Omental fat pad (tissue), 4 donors: ENCODE measurements around the gene TMEM115. TPM values are rescaled to one million over a fixed set of nuclear protein-coding genes. Genes with fewer than 3 reads are reported as not detected.
A peak's percentile ranks its signal among the peaks of the same experiment; 100 is the strongest.

ENCODE experiments used
- ATAC-seq: fragments of 150-250 bp; one replicate; pipeline ENCODE4 v1.9.1; 2016; ENCODE audit warnings: mild to moderate bottlenecking, moderate library complexity; ENCODE audit not compliant: low FRiP score
- DNase-seq: peaks from one replicate; pipeline ENCODE4 v3.0.0-alpha.2; 2019; ENCODE audit warnings: low spot score
- total RNA-seq, 4 donors: library from RNA; depleted of rRNA; stranded (reverse); fragments of >200 nt; gene quantifications; one replicate each; pipeline ENCODE4 v1.1.0, GENCODE V29; 2016
- TF ChIP-seq, protein P1 (sequence below), 3 donors: fragments of 450-650 bp; IDR thresholded peaks; one replicate each; pipeline ENCODE4 v1.5.1; 2016 to 2017; ENCODE audit warnings: antibody characterized with exemption in 3 of 3, mild to moderate bottlenecking in 3 of 3, moderate library complexity in 2 of 3

TMEM115 gene
- total RNA-seq: 10 to 100 TPM; 41.5 to 70.6 (median 52.1) TPM

DNA sequence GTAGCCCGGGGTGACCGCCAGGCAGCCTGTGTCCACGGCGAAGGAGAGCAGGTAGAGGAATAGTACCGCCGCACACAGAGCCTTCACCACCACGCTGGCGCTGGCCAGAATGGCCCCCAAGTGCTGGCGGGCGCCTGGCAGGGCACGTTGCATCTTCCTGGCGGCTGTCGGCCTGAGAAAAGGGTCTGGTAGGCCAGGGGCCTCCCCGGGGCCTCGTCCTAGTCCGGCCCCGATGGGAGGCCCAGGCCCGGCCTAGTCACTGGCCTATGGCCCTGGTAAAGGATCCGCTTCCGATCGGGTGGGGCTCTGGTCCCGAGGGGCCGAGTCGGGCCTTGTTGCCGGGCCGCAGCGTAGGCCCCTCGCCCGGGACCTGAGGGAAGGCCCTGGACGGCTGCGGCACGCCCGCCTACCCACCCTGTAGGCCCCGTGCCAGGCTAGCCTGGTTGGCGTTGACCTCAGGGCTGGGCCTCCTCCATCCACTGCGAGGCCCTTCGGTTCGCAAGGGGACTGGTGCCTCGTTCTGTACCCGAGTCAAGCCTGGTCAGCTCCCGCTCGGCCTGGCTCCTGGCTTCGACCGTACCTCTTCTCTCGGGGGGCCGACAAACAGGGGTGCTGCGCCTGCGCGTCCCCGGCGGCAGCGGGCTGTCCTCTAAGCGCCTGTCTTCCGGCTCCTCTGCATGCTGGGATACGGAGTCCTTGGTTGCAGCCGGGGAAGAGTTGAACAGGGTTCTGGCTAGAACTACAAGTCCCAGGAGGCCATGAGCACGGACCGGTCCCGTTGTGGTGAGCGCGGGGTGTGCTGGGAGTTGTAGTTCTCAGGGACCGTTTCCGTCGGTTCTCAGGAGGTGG lies at the start of gene TMEM115:
TMEM115 (minus strand) TSS at position 611 of the 849 bp plus-strand sequence; CDS start at position 153, 458 bp downstream.
- ATAC-seq (peak; percentile 97), DNase-seq (peak; percentile 80)
- TF ChIP-seq, protein P1, sequence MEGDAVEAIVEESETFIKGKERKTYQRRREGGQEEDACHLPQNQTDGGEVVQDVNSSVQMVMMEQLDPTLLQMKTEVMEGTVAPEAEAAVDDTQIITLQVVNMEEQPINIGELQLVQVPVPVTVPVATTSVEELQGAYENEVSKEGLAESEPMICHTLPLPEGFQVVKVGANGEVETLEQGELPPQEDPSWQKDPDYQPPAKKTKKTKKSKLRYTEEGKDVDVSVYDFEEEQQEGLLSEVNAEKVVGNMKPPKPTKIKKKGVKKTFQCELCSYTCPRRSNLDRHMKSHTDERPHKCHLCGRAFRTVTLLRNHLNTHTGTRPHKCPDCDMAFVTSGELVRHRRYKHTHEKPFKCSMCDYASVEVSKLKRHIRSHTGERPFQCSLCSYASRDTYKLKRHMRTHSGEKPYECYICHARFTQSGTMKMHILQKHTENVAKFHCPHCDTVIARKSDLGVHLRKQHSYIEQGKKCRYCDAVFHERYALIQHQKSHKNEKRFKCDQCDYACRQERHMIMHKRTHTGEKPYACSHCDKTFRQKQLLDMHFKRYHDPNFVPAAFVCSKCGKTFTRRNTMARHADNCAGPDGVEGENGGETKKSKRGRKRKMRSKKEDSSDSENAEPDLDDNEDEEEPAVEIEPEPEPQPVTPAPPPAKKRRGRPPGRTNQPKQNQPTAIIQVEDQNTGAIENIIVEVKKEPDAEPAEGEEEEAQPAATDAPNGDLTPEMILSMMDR (IDR thresholded peaks at IDR 0.05): no peak

DNA sequence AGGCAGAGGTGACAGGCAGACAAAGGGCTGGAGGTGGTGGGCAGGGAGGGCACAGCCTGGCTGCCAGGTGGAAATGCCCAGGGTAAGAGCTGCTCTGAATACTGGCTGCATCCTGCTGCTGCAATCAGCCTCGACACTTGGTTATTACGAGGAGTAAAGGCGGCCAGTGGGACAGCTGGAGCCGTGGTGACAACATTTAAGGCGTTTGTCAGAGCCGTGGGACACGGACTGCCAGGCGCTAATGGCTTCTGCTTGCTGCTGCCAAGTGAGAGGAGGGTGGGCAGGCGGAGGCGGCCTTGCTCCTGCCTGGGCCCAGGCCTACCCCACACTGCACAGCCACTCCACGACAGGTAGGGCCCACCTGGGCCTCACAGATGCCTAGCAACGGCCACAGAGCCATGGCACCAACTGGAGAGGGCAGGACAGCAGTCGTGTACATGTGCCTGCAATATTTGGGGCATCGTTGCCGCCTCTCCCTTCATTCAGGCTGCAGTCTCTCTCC lies 49.2 kb upstream of the TMEM115 start:
- ATAC-seq: no peak
- TF ChIP-seq, protein P1 (IDR thresholded peaks at IDR 0.05): no peak

GRCh38 chr3:50406487-50406886 lies 47.2 kb upstream of the TMEM115 start:
- TF ChIP-seq, protein P1 (IDR thresholded peaks at IDR 0.05): no peak
- ATAC-seq (no peak), DNase-seq (no peak)

More for the DNA sequence above, 49.2 kb upstream of the TMEM115 start:
- no peak for DNase-seq

GRCh38 chr3:50405249-50405648 lies 45.9 kb upstream of the TMEM115 start:
- no peak for ATAC-seq
- no peak for DNase-seq
- TF ChIP-seq, protein P1 (IDR thresholded peaks at IDR 0.05): no peak

DNA sequence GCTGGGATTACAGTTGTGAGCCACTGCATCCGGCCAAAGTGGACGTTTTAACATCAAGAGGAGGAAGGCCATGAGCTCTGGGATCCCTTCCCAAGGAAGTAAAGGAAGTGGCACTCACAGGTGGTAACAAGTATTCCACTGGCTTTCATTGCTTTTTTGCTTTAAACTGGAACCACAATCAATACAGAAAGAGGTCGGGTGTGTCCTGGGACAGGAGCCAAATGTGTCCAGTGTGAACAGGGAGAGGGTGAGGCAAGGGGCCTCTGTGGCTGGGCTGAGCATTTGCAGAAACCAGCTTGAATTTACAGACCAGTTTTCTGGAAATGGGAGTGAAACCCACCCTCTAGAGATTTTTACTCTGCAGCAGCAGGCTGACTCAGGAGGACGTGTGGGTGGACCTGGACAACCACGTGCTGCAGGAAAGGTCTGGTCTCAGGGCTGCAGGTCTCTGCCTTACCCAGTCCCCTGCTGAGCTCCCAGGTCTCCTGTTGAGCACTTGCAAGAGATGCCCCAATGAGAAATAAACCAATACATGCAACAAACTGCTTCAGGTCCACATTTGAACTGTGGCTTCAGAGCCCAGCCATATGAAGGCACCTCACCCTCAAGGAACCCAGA lies 42.8 kb upstream of the TMEM115 start:
- ATAC-seq (no peak), DNase-seq (no peak)
- TF ChIP-seq, protein P1 (IDR thresholded peaks at IDR 0.05): no peak

GRCh38 chr3:50396502-50396901 lies 37.2 kb upstream of the TMEM115 start:
- DNase-seq: no peak
- no peak for ATAC-seq
- TF ChIP-seq, protein P1 (IDR thresholded peaks at IDR 0.05): no peak
